Fibroblast of lung (primary cell): ENCODE results near the gene TOX2. TPM values are rescaled to one million over a fixed set of nuclear protein-coding genes. Genes with fewer than 3 reads are reported as not detected.

ENCODE experiments used
- DNase-seq, 2 donors: peaks; one replicate each; pipeline versions ENCODE4 v3.0.0 to v3.0.0-alpha.2; 2010; ENCODE audit warnings: low read depth in 2 of 2
- H2AFZ ChIP-seq: 2 replicates; pipeline ENCODE4 v1.5.1; 2012; ENCODE audit warnings: low read length, control low read depth, inconsistent platforms
- H3K27ac ChIP-seq: 2 replicates; pipeline ENCODE4 v1.5.1; 2011; ENCODE audit warnings: low read length, control low read depth; ENCODE audit not compliant: insufficient read depth
- H3K27me3 ChIP-seq: 2 replicates; pipeline ENCODE4 v1.5.1; 2011; ENCODE audit warnings: mild to moderate bottlenecking, low read length; ENCODE audit not compliant: control insufficient read depth, insufficient read depth
- H3K36me3 ChIP-seq: 2 replicates; pipeline ENCODE4 v1.5.1; 2011; ENCODE audit warnings: low read length; ENCODE audit not compliant: control insufficient read depth, insufficient read depth
- H3K4me1 ChIP-seq: 2 replicates; pipeline ENCODE4 v1.5.1; 2011; ENCODE audit warnings: low read length; ENCODE audit not compliant: control insufficient read depth, insufficient read depth; ENCODE audit errors: extremely low read depth
- H3K4me2 ChIP-seq: 2 replicates; pipeline ENCODE4 v1.5.1; 2011; ENCODE audit warnings: low read length, control low read depth; ENCODE audit not compliant: insufficient read depth; ENCODE audit errors: extremely low read depth
- H3K4me3 ChIP-seq, 4 experiments: fragments of 200-600 bp in 1 of 4; sonication (generic) in 1 of 4; replicated peaks in 1 of 4; 2 replicates each; pipeline ENCODE4 v1.5.1; 2011 to 2016; ENCODE audit warnings: low read length in 4 of 4, low read depth in 3 of 4, mild to moderate bottlenecking in 3 of 4, control low read depth in 2 of 4, inconsistent platforms in 1 of 4, mixed read lengths in 1 of 4; ENCODE audit not compliant: insufficient read depth in 1 of 4; ENCODE audit errors: control extremely low read depth in 1 of 4
- H3K79me2 ChIP-seq: 2 replicates; pipeline ENCODE4 v1.5.1; 2012; ENCODE audit warnings: mild to moderate bottlenecking, low read length, inconsistent platforms; ENCODE audit not compliant: control insufficient read depth, insufficient read depth
- H3K9ac ChIP-seq: 2 replicates; pipeline ENCODE4 v1.5.1; 2011; ENCODE audit warnings: mild to moderate bottlenecking, low read length, control low read depth; ENCODE audit not compliant: insufficient read depth
- H3K9me3 ChIP-seq: 2 replicates; pipeline ENCODE4 v1.5.1; 2012; ENCODE audit warnings: low read depth, low read length; ENCODE audit not compliant: control insufficient read depth, insufficient read depth
- H4K20me1 ChIP-seq: 2 replicates; pipeline ENCODE4 v1.5.1; 2011; ENCODE audit warnings: low read length; ENCODE audit not compliant: control insufficient read depth, insufficient read depth; ENCODE audit errors: extremely low read depth
- EZH2 ChIP-seq: IDR thresholded peaks from 2 replicates; pipeline ENCODE4 v1.5.1; 2012; ENCODE audit warnings: low read length, control low read depth, mild to moderate bottlenecking; ENCODE audit errors: missing control alignments
- polyA plus RNA-seq, 2 donors: library from polyadenylated mRNA; depleted of rRNA in 1 of 2; stranded (reverse) in 1 of 2; unstranded in 1 of 2; fragments of >200 nt; gene quantifications; 2 replicates each; pipeline ENCODE4 v1.2.1, GENCODE V29; 2011 to 2012; ENCODE audit warnings: missing spikeins in 1 of 2
- total RNA-seq: library from RNA; depleted of rRNA; stranded (reverse); fragments of >200 nt; gene quantifications from 2 replicates; pipeline ENCODE4 v1.2.1, GENCODE V29; 2014
- TF ChIP-seq, protein P1 (sequence below), 2 donors: IDR thresholded peaks in 1 of 2; conservative IDR thresholded peaks in 1 of 2; 1 replicate in 1 of 2; 2 replicates in 1 of 2; pipeline ENCODE4 v1.5.1; 2011 to 2012; ENCODE audit warnings: low read length in 2 of 2, control low read depth in 1 of 2, inconsistent platforms in 1 of 2, low read depth in 1 of 2, mild to moderate bottlenecking in 1 of 2

Gene TOX2
- total and polyA plus RNA-seq, 2 donors (not counting 1 experiment from before 2014, with no cell fraction given) = 5.9 to 9.6 TPM

DNA sequence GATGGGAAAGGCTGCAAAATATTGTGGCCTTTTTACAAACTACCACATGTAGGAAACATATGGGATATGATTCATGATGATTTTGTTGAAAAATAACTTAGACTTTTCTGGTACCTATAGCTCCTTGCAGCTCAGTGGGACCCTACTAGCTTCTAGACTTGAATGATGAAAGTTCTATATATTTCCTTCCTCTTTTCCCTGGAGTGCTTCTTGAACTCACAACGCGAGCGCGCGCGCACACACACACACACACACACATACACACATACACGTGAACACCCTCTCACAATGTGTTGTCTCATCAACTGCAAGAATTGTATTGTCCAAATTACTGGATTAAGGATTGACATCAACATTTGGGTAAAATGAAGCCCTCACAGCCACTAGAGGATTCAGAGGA lies 61.9 kb downstream of the TOX2 start:
- Histone ChIP-seq H3K27ac (no peak overlapping the region), H3K4me3 (no peak overlapping the region)
- TF ChIP-seq, protein P1, sequence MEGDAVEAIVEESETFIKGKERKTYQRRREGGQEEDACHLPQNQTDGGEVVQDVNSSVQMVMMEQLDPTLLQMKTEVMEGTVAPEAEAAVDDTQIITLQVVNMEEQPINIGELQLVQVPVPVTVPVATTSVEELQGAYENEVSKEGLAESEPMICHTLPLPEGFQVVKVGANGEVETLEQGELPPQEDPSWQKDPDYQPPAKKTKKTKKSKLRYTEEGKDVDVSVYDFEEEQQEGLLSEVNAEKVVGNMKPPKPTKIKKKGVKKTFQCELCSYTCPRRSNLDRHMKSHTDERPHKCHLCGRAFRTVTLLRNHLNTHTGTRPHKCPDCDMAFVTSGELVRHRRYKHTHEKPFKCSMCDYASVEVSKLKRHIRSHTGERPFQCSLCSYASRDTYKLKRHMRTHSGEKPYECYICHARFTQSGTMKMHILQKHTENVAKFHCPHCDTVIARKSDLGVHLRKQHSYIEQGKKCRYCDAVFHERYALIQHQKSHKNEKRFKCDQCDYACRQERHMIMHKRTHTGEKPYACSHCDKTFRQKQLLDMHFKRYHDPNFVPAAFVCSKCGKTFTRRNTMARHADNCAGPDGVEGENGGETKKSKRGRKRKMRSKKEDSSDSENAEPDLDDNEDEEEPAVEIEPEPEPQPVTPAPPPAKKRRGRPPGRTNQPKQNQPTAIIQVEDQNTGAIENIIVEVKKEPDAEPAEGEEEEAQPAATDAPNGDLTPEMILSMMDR (conservative IDR thresholded peaks at IDR 0.05 in 1 of 2, IDR thresholded peaks at IDR 0.05 in 1 of 2; ENCODE audit: low read depth in 1 of 2, low read length in 2 of 2) = no peak
- TF ChIP-seq EZH2 = no peak

DNA sequence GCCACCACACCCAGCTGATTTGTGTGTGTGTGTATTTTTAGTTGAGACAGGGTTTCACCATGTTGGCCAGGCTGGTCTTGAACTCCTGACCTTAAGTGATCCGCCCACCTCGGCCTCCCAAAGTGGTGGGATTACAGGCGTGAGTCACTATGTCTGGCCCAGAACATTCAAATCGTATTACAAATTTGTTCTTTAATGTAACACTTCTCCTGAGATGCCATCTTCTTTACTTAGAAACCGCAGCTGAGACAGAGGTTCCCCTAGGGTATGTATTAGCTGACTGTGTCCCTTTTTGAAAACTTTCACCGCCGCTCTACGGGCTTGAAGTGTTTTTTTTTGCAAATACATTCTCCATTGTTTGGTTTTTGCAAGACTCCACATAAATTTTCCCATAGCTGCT lies 62.6 kb downstream of the TOX2 start:
- no peak overlapping the region for H3K27ac ChIP-seq

More for the DNA sequence above, 61.9 kb downstream of the TOX2 start:
- H3K27me3 ChIP-seq = no peaks in the 10 kb centered on the region
- no peaks in the 10 kb centered on the region for H3K79me2 ChIP-seq
- DNase-seq = no peak
- peaks cover 5% of the 10 kb centered on the region for H3K4me1 ChIP-seq
- H3K9ac ChIP-seq = no peak overlapping the region
- no peak overlapping the region for H2AFZ ChIP-seq
- H4K20me1 ChIP-seq = no peaks in the 10 kb centered on the region
- H3K36me3 ChIP-seq = no peaks in the 10 kb centered on the region
- H3K9me3 ChIP-seq = no peaks in the 10 kb centered on the region
- H3K4me2 ChIP-seq = no peak overlapping the region

DNA sequence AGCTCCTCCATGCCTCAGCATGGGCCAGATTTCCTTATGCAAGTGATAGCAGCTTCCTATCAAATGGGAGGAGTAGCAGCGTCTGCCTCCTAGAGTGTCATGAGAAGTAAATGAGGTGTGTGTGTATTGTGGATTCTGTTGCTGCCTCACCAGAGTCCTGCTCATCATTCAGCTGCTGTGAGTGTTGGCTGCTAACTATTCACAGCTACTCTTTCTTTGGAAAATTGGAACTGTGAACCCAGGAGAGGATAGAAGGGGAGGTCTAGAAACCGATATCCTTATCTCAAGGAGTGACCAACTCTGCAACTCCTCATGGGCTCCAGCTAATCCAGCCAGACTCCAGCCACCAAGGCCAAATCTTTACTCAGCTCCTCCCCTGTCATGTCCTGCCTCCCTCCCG lies 63.3 kb downstream of the TOX2 start:
- H3K9ac ChIP-seq = no peak overlapping the region
- no peaks in the 10 kb centered on the region for H3K79me2 ChIP-seq
- no peak overlapping the region for H3K27ac ChIP-seq
- no peaks in the 10 kb centered on the region for H4K20me1 ChIP-seq
- H3K4me1 ChIP-seq = peaks cover 5% of the 10 kb centered on the region
- H3K9me3 ChIP-seq = no peaks in the 10 kb centered on the region
- H3K4me3 ChIP-seq = no peak overlapping the region
- no peak for DNase-seq
- no peaks in the 10 kb centered on the region for H3K27me3 ChIP-seq
- TF ChIP-seq EZH2 = no peak
- TF ChIP-seq, protein P1 (conservative IDR thresholded peaks at IDR 0.05 in 1 of 2, IDR thresholded peaks at IDR 0.05 in 1 of 2; ENCODE audit: low read depth in 1 of 2, low read length in 2 of 2) = no peak
- H2AFZ ChIP-seq = no peak overlapping the region
- no peaks in the 10 kb centered on the region for H3K36me3 ChIP-seq
- H3K4me2 ChIP-seq = no peak overlapping the region

More for the DNA sequence above, 62.6 kb downstream of the TOX2 start:
- no peak overlapping the region for H3K4me2 ChIP-seq
- H3K79me2 ChIP-seq = no peaks in the 10 kb centered on the region
- peak; percentile 45 to 60 for DNase-seq
- no peak for TF ChIP-seq EZH2
- TF ChIP-seq, protein P1 (conservative IDR thresholded peaks at IDR 0.05 in 1 of 2, IDR thresholded peaks at IDR 0.05 in 1 of 2; ENCODE audit: low read depth in 1 of 2, low read length in 2 of 2) = no peak
- no peaks in the 10 kb centered on the region for H3K27me3 ChIP-seq
- no peaks in the 10 kb centered on the region for H4K20me1 ChIP-seq
- no peak overlapping the region for H3K9ac ChIP-seq
- H2AFZ ChIP-seq = no peak overlapping the region
- no peaks in the 10 kb centered on the region for H3K9me3 ChIP-seq
- H3K4me3 ChIP-seq = no peak overlapping the region
- H3K36me3 ChIP-seq = no peaks in the 10 kb centered on the region
- H3K4me1 ChIP-seq = peaks cover 5% of the 10 kb centered on the region
